ENCODE measurements around the gene SLC7A8.

GRCh38 chr14:23077962-23078361 is 105.5 kb downstream of the SLC7A8 start:
- TF ChIP-seq CTCF (IDR thresholded peaks at IDR 0.05), result no peak
- no peak for TF ChIP-seq POLR2AphosphoS5 (IDR thresholded peaks at IDR 0.05)
- no peak for TF ChIP-seq POLR2A (IDR thresholded peaks at IDR 0.05)
